ENCODE data around the gene PIK3C2B.

The PIK3C2B gene

GRCh38 chr1:204478921-204479320 lies 15.7 kb downstream of the PIK3C2B start:
- DNase-seq = no peak

- no peak for DNase-seq
These were observed 16.3 kb downstream of the PIK3C2B start for GRCh38 chr1:204478172-204478899.

DNA sequence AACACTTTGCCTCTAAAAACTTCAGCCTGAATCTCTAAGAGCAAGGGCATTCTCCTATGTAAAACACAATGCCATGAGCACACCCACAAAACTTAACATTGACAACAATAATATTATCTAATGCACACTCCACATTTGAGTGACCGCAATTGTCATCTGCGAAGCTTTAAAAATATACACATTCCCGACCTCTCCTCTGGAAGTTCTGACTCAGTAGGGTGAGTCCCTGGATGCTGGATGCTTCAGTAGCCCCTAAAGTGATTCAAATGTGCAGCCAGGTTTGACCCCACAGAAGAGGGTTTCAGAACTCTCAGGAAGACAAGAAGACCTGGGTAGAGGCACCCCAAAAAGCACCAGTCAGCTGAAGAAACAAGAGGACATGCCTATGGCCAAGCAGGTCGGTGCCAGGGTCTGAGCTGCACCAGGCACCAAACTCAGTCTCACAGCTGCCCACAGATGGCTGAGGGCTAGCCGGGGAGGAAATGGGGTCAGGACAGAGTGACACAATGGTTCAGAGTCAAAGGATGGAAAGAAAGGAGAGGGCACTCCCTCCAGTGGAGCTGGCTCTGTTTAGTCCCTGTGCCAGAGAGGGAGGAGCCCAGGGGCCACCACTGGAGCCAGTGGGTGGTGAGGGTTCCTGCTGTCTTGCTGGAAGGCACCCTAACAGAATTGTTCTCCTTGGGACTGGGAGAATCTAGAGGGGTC lies 17.4 kb downstream of the PIK3C2B start:
- DNase-seq = no peak

- DNase-seq = no peak
These were observed 18.0 kb downstream of the PIK3C2B start for GRCh38 chr1:204476563-204476962.

GRCh38 chr1:204475656-204476432 lies 18.8 kb downstream of the PIK3C2B start:
- DNase-seq = no peak

GRCh38 chr1:204473400-204473965 lies 21.1 kb downstream of the PIK3C2B start:
- no peak for DNase-seq

GRCh38 chr1:204472660-204473059 lies 21.9 kb downstream of the PIK3C2B start:
- no peak for DNase-seq

- DNase-seq = no peak
These were observed 22.9 kb downstream of the PIK3C2B start for GRCh38 chr1:204471687-204472086.

DNA sequence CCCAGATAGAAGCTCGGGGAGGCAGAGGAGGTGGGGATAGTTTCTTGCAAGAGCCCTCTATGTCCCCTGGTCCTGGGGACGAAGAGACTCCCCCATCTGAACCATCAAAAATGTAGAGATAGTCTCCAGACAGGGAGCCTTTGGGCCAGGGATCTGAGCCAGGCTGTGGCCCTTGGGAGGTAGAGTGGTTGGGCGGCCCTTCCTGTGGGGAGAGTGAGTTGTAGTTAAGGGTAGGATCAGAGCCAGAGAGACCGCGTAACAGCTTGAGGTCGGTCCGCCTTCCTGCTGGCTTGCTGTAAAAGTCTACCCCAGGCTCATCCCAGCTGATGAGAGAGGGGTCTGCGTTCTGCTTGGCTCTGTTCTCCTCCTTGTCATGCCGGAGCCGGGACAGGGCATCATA lies 25.3 kb downstream of the PIK3C2B start:
- DNase-seq = no peak

GRCh38 chr1:204468766-204469302 lies 25.8 kb downstream of the PIK3C2B start:
- no peak for DNase-seq

- DNase-seq = no peak
These were observed 26.4 kb downstream of the PIK3C2B start for GRCh38 chr1:204468206-204468605.

GRCh38 chr1:204466416-204467405 lies 27.9 kb downstream of the PIK3C2B start:
- no peak for DNase-seq

GRCh38 chr1:204465546-204466415 lies 28.8 kb downstream of the PIK3C2B start:
- DNase-seq = no peak

- DNase-seq = no peak
These were observed 29.9 kb downstream of the PIK3C2B start for GRCh38 chr1:204464701-204465100.

- no peak for DNase-seq
These were observed 30.4 kb downstream of the PIK3C2B start for GRCh38 chr1:204464187-204464631.

- DNase-seq = no peak
These were observed 31.2 kb downstream of the PIK3C2B start for GRCh38 chr1:204463125-204464060.

DNA sequence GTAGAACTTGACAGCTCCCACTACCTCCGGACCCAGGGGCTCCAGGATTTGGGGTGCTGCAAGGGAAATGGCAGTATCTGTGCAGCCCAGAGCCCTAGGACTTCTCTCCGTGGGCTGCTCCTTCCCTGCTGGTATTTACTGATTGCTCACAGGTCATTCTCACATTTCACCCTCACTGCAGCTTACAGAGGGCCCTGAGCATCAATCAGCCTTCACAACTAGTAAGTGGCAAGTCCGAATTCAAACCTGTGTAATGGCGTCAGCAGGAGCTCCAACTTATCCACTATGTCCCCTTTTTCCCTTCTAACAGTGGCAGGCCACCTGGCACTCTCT lies 32.4 kb downstream of the PIK3C2B start:
- no peak for DNase-seq

DNA sequence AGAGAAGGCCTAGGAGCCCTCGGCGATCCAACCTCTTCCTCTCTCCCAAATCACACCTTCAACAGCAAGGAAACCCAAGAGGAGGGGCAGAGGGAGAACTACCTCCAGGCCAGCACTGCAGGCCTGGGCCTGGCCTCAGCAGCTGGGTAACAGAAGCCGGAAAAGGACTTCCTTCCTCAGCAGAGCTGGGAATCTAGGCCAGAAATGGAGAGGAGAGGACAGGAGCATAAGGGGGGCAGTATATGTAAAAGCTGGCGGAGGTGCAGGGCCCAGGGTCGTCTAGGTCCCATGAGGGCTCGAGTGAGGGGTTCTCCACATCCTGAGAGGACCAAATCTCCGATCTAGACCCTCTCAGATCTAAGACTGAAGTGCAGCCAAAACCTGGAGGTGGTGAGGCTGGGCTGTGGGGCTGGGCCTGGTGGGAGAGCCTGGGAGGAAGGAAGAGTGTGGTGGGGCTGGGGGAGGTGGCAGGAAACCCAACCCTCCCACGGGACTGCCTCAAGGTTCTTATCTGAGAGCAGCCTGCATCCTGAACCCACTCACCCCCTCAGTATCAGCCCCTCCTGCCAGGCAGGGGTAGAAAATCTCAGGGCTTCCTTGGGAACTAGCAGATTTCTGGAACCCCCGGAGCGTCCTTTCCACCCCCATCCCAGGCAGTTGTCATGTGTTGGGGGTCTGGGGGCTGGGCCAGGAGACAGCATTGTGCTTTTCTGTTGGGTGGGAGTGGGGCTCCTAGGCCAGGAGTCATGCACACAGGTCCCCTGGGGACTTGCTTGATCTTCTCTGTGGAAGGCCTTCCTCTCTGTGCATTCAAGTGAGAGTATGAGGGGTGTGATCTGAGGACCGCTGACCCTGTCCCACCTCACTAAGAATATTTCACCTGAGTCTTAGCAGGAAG lies 33.0 kb downstream of the PIK3C2B start:
- no peak for DNase-seq

DNA sequence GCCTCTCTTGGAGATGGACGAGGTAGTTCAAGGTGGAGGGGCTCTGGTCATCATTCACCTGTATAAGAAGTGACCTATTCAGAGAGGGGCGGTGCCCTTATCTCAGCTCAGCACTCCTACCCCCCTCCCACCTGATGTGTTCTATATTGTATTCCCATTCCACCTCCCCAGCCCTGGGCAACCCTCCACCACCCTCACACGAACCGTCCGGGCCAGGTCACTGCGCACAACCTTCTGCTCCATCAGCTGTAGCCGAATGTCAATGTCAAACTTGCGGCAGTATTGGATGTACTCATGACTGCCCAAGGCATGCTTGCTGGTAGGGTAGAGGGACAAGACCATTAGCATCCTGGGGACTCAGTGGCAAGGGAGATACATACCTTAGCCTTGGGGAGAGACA lies 34.3 kb downstream of the PIK3C2B start:
- DNase-seq = no peak

All from RPMI8226 (cell line).